Stimulated activated CD8-positive, alpha-beta memory T cell treated with anti-CD3 and anti-CD28 coated beads, Interleukin-4, amount 100 ng/mL, for 48 hours (primary cell): ENCODE measurements around the gene TCERG1L.
"Not testable (repeated sequence)": the region's sequence is repeated elsewhere in the genome, so short reads cannot be mapped to it uniquely, and the experiment has no call there.

ENCODE experiments used
- DNase-seq: peaks from one replicate; pipeline ENCODE4 v3.0.0-alpha.2; 2020

The TCERG1L gene

DNA sequence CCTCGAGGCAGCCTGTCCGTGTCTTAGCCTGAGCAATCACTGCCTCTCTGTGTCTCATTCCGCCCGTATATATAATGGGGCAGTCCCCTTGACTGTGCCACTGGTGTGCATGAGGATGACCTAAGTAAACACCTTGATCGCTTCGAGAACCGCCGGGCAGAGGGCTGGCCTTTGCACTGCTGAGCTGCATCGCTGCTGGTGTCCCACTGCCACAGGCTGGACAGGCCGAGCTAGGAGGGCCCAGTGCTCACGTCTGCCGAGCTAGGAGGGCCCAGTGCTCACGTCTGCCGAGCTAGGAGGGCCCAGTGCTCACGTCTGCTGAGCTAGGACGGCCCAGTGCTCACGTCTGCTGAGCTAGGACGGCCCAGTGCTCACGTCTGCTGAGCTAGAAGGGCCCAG lies 232.6 kb downstream of the TCERG1L start:
- not testable (repeated sequence) for DNase-seq

DNA sequence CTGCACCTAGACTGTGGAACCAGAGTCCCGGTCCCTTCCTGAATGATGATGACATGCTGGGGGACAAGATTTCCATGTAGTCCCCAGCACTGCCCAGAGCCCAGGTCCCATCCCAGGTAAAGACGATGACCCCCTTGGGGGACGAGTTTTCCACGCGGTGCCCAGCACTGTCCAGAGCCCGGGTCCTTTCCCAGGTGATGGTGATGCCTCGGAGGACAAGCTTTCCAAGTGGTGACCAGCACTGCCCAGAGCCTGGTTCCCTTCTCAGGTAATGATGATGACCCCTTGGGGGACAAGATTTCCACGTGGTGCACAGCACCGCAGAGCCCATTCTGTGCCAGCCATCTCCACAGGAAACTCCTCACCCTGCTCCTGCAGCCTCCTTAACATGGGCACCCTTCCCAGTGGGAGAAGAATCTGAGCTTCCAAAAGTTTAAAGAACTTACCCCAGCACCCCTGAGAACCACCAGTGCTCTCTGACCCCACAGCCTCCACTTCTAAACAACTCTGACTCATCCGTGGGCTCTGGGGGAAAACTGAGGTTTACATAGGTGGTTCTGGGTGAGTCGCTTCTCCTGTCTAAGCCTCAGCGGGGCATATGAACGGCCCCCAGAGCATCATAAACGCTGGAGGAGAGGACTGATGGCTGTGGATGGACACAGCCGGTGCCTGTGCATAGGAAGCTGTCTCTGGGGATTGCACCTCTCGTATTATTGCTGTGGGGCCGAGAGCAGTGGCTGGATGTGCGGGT lies 233.2 kb downstream of the TCERG1L start:
- DNase-seq = no peak

DNA sequence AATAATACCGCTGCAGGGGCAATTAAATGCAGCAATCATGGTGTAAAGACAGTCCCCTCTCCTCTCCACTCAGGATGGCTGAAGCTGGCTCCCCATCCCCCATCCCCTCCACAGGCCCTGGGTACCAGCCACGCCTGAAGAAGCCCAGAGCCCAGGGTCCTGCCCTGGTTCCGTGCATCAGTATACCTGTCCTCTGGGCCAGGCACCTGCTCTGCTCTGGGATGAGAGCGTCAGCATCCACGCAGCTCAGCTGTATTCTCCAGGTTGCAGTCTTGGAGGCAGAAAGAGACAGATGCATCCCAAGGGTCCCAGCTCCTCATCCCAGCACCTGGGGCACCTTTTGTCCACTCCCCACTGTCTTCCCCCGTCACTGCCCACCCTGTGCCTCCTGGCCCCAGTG lies 233.8 kb downstream of the TCERG1L start:
- no peak for DNase-seq

DNA sequence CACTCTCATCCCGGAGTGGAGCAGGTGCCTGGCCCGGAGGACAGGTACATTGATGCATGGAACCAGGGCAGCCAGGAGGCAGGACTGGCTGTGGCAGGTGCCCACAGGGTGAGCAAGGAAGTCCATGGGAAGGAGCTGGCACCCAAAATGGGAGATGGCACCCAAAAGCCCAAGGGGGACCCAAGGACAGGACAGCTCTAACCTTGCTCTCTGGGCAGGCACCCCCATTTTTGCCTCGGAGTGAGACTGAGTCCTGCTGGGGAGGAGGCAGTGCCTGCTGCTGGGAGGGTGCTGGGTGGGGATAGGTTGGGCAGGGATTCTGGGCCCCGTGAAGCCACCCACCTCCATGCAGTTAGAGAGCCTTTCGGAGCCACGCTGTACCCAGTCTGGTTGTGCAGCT lies 234.5 kb downstream of the TCERG1L start:
- no peak for DNase-seq

DNA sequence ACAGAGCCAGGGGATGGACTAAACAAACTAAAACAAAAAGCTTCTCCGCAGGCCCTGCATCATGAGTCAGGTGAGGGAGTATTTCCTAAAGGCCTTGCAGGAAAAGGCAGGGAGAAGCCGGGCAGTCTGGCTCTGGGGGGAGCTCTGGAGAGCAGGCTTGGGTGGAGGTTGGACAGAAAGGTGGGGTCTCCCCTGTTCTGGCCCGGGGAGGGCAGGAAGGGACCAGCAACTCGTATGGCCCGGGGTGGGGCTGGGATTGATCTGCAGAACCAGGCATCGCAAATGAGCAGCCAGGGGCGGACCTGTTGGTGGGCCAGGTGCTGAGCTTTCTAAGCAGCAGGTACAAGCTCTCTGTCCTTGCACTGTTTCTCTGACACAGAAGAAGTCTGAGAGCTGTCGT lies 235.2 kb downstream of the TCERG1L start:
- DNase-seq = no peak

DNA sequence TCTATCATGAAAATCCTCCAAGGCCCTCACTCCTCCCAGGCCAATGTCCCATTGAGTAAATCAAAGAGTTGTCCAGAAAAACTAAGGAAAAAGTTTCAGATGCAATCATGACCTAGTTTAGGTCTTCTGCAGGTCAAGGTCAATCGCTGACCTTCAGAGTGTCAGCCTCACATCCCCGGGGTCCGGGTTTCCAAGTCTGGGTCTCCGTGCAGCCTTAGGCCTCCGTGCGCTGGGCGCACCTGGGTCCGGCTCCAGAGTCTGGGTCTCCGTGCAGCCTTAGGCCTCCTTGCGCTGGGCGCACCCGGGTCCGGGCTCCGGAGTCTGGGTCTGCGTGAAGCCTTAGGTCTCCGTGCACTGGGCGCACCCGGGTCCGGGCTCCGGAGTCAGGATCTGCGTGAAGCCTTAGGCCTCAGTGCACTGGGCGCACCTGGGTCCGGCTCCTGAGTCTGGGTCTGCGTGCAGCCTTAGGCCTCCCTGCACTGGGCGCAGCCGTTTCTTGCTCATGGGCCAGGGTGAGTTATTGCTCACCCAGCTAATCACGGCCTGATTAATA lies 236.2 kb downstream of the TCERG1L start:
- DNase-seq = no peak

DNA sequence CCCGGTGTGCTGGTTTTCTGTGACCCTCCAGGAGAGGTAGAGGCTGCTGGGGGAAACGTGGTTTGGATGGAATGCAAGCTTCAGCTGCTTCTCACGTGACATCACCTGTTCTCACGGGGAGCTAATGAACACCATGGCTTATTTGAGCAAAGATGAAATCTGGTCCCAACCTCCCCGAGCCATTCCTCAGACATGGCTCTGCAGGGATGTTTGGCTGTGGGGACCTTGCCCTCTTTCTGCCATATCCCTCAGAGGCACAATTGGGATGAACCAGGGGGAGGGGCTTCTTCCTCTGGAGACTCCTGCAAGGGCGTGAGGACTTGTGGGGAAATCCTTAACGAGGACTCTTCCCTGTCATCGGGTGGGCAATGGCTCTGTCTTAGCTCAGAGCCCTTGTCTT lies 236.8 kb downstream of the TCERG1L start:
- DNase-seq = no peak

DNA sequence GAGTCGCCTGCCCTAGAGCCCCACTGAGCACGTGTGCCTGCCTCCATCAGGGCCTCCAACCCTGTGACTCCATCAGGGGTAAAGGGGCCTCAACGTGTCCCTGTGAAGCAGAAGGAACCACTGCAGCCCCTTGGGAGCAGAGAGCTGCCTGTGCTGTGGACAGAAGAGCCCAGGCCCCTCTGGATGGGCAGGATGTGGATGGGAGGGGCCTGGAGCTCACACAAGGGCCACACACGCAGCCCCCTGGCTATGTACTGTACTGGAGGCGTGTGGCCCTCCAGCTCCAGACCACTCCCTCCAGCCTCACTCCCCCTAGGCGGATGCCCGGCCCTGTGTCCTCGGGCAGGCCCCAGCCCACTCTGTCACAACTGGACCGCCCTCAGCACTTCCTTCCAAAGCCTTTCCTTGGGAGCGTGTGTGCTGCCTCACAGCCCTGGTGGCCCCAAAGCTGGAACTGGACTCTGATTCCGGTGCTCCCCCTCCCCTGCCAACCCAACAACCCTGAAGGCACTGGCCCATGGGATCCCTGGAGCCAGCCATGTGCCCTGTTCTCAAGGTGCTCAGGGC lies 238.0 kb downstream of the TCERG1L start:
- DNase-seq = no peak

DNA sequence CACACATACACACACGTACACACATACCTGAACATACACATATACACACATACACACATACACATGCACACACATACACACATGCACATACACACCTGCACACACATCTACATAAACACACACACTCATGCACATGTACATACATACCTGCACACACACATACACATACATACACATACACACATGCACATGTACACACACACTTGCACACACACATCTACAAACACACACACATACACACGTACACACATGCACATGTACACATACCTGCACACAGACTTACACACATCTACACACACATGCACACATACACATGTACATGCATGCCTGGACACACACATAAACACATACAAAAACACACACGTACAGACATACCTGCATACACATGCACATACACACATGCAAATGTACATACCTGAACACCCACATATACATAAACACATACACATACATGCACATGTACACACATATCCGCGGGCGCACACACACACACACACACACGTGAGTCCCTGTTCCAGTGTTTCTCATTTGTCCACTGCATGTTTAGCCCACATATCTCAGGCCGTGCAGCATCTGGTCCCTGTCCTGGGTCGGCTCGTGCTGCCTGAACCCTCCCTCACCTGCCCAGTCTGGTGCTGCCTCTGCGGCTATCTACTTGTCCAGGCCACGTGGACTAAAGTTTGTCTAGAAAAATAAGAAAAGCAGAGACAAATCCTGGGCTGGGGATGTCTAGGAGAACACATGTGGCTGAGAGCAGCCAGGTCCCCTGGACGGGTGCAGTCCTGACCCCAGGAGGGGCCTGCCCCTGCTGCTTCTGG lies 238.7 kb downstream of the TCERG1L start:
- DNase-seq = no peak

DNA sequence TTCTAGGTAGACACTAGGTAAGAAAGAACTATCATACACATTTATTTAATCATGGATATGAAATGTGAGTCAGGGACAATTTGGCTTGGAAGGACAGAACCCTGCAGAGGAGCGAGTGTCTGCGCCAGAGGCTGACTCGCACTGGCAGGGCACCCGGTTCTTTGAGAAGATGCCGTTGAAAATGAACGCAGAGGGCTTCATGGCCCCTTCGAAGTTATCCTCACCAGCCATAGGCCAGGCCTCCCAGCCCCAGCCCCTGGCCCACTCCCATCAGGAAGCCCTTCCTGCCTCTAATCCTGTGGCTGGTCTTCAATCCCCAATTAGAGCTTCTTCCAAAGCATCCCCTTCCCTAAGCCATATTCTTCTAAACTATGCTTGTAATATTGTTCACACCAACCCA lies 239.8 kb downstream of the TCERG1L start:
- no peak for DNase-seq

DNA sequence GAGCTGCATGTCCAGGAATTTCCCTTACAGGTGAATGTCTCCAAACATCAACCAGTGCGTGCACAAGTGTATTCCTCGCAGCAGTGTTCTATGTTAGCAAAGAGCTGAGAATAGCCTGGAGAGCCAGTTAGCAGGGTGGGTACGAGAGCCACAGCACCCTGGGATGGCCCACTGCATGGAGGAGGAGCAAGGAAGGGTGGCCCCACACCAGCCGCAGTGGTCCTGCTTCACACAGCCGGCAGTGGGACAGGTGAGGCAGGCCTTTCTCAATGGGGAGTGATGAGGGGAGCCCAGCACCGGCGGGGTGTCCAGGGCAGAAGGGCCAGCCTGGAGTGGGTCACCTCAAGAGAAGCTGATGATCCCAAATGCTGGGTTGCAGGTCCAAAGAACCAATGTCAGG lies 240.7 kb downstream of the TCERG1L start:
- no peak for DNase-seq

DNA sequence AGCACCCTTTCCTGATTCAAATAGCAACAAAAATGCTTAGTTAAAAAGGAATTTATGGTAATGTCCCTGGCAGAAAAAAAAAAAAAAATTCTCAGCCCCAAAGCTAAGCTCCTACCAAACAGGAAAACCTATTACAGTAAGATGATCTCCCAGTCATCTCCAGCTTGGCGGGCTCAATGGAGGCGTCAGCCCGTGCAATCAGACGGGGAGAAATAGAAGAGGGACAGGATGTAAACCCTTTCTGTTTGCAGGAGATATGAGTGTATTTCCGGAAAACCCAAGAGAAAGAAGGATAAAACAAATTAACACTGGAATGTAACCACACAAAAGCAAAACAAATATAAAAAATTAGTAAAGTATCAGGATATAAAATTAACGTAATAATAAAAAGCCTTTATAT lies 242.8 kb downstream of the TCERG1L start:
- no peak for DNase-seq

DNA sequence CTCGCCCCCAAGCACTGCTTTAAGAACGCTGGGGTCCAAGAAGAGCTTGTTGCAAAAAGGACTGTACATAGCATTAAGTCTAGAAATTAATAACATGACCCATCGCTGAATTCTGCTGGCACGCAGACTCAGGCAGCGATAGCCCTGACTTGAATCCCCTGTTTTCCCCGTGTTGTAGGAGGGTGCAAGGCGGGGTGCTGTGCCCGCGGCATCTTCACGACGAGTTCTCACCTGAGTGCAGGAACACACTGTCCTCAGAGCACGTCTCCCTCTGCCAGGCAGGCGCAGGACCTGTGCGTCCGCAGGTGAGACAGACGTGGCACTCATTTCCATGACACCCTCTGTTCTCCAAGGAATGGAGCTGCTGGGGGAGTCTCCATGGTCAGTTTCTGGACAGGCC lies 243.2 kb downstream of the TCERG1L start:
- DNase-seq = no peak

DNA sequence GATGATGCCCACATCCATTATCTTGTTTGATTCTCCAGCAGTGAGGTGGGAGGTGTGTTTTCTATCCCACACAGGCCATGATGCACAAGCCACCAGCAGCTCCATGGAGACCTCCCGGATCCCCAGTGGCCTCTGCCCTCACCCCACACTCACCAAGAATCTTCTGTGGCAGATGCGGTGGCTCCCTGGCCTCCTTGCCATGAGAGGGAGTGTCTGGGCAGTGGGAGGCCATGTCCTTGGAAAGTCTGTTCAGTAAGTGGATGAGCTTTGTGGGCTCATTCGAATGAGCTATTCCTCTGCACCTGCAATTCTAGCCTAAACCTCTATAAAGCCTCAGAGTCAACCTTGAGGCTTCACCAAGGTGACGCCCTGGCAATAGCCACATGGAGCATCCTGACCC lies 243.8 kb downstream of the TCERG1L start:
- DNase-seq = no peak

DNA sequence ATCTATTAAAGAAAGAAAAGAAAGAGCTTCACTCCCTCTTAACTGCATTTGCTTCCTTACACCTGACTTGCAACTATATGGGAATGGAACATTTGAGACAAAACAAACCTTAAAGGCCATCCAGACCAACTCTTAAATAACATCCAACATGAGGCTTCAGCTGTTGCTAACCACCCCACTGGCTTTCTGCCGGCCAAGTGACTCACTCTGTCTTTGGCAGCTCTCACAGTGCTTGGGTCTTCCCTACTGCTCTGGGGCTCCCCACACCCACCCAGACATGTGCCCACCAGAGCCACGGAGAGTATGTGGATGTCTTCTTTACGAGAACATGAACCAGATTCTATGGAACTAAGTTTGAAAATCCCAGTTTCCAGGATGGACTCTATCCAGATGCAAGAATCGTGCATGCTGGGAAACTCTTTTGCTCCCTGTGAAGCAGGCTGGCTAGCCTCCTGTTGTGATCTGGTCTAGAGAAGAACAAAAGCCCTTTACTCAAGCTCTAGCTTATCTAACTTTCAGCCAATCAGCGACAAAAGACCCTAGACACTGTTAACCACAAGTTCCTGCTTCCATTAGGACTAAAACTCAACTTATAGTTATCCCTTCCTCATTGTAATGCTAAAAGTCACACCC lies 245.7 kb downstream of the TCERG1L start:
- no peak for DNase-seq

DNA sequence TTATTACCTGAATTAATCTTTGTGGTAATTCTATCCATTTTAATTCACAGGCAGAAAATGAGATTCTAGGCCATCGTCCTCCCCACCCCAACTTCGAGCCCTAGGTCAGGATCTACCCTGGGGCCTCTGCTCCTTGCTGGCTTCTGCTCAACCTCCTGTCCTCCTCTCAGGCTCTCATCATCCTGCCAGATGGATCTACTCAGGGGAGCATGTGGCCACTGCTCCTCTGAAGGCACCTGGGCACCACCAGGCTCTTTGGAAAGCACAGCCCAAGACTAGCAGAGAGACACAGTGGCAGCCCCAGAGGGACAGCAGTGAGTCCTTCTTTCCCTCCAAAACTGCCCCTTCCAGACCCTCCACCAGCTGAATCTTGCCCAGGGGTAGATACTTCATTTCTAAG lies 248.2 kb downstream of the TCERG1L start:
- no peak for DNase-seq

DNA sequence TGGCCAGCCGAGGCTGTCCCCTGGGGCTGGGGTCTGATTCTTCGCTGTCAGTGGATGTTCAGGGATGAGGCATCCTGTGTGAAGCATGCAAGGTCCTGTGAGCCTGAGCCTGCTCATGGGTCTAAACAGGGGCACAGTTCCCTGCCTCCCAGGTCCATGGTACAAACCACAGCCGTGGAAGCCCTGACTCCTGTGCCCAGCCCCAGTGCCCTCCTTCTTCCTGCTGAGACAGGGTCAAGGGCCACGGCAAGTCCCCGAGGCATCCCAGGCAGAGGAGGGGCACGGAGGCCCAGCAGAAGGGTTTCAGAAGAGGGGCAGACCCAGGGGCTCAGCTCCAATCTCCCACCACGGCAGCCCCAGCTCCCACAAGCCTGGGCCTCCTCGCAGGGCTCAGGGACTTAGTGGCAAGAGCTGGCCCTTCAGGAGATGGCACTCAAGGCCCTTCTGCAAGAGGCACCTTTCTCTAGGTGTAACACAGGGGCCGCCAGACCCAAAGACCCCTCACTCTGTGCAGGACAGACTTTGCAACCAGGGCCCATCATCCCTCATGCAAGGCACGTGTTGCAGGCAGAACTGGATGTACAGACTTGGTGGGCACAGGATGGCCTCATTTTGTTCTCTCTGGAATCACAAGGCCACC lies 248.8 kb downstream of the TCERG1L start:
- DNase-seq = no peak

DNA sequence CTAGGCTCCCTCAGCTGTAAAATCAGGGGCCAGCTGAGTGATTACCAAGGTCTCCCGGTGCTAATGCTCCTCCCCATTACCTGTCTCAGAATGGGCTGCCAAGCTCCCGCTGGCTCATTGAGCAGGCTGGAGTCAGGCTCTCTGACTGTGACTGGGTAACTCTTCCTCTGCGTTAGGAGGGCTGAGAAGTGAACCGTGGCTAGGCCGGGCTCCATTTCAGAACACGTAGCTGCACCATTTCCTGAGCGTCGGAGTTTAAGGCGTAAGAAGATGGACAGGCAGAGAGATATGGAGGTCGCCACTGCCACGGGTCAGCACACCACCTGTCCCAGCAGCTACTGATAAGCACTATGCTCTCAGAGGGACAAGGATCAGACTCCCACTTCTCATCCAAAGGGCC lies 250.3 kb downstream of the TCERG1L start:
- DNase-seq = no peak

DNA sequence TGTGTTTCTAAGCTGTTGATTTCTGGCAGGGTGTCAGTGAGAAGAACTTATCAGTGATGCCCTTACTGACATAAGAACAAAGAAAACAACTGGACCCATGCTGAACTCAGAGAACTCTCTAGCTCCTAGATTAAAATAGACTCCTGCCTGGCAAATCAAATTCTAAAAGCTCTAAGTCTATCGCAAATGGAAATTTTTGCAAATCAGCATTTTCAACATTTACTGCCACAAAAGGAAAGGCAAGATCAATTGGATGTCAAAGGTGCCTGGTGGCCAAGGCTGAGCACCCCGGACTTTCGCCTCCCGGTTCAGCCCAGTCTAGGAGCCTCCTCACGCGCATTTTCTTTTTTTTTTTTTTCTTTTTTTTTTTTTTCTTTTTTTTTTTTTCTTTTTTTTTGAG lies 251.6 kb downstream of the TCERG1L start:
- DNase-seq = no peak

DNA sequence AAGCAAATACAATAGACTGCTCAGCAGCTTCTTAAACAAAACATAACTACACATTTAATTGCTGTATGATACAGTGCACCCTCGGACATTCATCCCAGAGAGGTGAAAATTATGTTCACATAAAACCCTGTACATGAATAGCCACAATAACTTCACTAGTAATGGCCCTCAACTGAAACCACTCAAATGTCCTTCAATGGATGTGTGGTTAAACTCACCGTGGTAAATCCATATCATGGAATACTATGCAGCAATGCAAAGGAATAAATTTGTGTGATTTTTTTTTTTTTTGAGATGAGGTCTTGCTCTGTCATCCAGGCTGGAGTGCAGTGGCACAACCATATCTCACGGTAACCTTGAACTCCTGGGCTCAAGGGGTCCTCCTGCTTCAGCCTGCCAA lies 252.7 kb downstream of the TCERG1L start:
- no peak for DNase-seq

DNA sequence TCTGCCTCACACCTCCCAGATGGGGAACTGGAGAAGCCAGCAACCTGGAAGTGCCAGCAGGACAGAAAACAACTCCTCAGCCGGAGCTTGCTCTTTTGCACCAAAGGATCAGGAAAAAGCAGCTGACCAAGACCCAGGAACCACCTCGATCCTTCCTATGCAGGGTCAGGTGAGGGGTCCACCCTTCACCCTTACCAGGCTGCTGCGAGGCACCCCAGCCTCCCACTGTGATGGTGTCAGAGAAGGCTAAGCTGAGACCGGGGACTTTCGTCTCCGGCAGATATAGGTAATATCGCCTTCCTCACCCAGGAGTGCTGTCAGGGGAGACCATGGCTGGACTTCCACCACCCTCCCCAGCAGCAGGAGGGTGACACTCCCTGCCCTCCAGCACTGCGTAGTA lies 254.7 kb downstream of the TCERG1L start:
- no peak for DNase-seq

DNA sequence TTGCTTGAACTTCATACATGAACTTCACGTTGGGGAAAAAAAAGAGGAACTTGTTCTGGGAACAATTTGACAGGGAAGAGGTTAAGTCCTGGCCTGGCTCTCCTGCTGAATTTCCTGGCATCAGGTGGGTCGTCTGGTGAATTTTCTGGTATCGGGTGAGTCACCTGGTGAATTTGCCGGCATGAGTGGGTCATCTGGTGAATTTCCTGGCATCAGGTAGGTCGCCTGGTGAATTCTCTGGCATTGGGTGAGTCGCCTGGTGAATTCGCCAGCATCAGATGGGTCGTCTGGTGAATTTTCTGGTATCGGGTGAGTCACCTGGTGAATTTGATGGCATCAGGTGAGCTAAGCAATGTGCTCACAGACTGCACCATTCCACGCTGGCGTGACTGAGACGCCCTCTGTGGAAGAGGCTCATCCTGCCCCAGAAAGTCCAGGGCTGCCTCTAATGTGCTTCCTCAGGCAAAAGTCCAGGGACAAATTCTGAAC lies 255.4 kb downstream of the TCERG1L start:
- DNase-seq = no peak

DNA sequence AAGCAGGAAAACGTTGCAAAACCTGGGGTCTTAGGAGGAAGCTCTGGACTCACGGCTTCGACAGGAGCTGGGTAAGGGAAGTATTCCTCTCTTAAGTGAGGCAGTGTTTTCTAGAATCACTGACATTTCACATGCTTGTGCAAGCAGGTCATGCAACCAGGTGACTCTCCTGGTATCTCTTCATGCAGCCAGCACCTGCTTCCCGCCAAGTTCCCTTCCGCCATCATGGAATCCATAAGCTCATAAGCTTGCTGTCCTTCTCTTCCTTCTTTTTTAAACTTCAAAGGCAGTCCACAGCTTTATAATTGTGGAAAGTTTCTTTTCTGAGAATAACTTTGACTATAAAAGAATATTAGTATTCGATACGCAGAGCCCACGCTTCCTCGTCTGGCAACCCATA lies 256.1 kb downstream of the TCERG1L start:
- DNase-seq = no peak
